Left lung (tissue), 10 donors: ENCODE results near the gene TSPAN32. TPM values are rescaled to one million over a fixed set of nuclear protein-coding genes. Genes with fewer than 3 reads are reported as not detected.

Experiments
- ATAC-seq: fragments of 200-7000 bp; cut with Tn5 transposase; one replicate; pipeline ENCODE4 v1.9.1; 2020; ENCODE audit warnings: moderate library complexity
- DNase-seq, 4 donors: peaks; one replicate each; pipeline ENCODE4 v3.0.0-alpha.2; 2013 to 2020
- H3K27ac ChIP-seq, 2 donors: fragments of 200-600 bp; sonication (generic) in 1 of 2; one replicate each; pipeline versions ENCODE4 v1.5.0 to v1.8.0; 2020 to 2021
- H3K27me3 ChIP-seq, 2 donors: fragments of 200-600 bp; sonication (generic) in 1 of 2; one replicate each; pipeline versions ENCODE4 v1.5.0 to v1.8.0; 2020 to 2021
- H3K36me3 ChIP-seq, 2 donors: fragments of 200-600 bp; sonication (generic) in 1 of 2; one replicate each; pipeline versions ENCODE4 v1.5.0 to v1.8.0; 2020 to 2021
- H3K4me1 ChIP-seq, 2 donors: fragments of 200-600 bp; one replicate each; pipeline ENCODE4 v1.8.0; 2021
- H3K4me3 ChIP-seq, 2 donors: fragments of 200-600 bp; sonication (generic) in 1 of 2; one replicate each; pipeline versions ENCODE4 v1.5.0 to v1.8.0; 2020 to 2021; ENCODE audit warnings: mild to moderate bottlenecking in 1 of 2
- H3K9me3 ChIP-seq, 2 donors: fragments of 200-600 bp; sonication (generic) in 1 of 2; one replicate each; pipeline versions ENCODE4 v1.5.0 to v1.8.0; 2020 to 2021
- intact Hi-C, 2 donors: fragments of 100-400 bp; cut with DNase I; formaldehyde crosslinking; loops; one replicate each; pipeline versions ENCODE4 v1.11.2 to v1.14.2; 2022
- polyA plus RNA-seq, 6 donors: library from polyadenylated mRNA; unstranded; fragments of 120-200 nt; gene quantifications; one replicate each; pipeline ENCODE4 v1.2.1, GENCODE V29; 2013; ENCODE audit not compliant: insufficient read length in 6 of 6
- total RNA-seq, 2 donors: library from RNA; stranded (reverse); fragmentation: NEBNext Ultra II Directional; extraction: Animal tissue kit (Norgen Biotek cat#: 25700); gene quantifications; one replicate each; pipeline ENCODE4 v1.2.1, GENCODE V29; 2021
- TF ChIP-seq, protein P1 (sequence below), 2 donors: fragments of 200-600 bp; sonication (generic) in 1 of 2; IDR thresholded peaks; one replicate each; pipeline versions ENCODE4 v1.5.0 to v1.8.0; 2021; ENCODE audit warnings: antibody characterized with exemption in 2 of 2
- donor health status: DM: no; HTN: yes; CAD: no.
- donor health status: DM: no; HTN: no; CAD: no.

Gene TSPAN32
- total and polyA plus RNA-seq, 8 donors: 3.7 to 6.3 (median 4.2) TPM

GRCh38 chr11:2346586-2347307, 44.9 kb downstream of the TSPAN32 start:
- no peak for ATAC-seq
- H3K9me3 ChIP-seq: peaks cover 0 to 11% of the 10 kb centered on the region in 2 donors
- no peaks in the 10 kb centered on the region for H3K27me3 ChIP-seq
- no peaks in the 10 kb centered on the region for H3K4me1 ChIP-seq
- no peaks in the 10 kb centered on the region for H3K36me3 ChIP-seq
- H3K27ac ChIP-seq: no peak overlapping the region
- intact Hi-C loops: no loop called here
- H3K4me3 ChIP-seq: no peak overlapping the region
- no peak for DNase-seq
- TF ChIP-seq, protein P1, sequence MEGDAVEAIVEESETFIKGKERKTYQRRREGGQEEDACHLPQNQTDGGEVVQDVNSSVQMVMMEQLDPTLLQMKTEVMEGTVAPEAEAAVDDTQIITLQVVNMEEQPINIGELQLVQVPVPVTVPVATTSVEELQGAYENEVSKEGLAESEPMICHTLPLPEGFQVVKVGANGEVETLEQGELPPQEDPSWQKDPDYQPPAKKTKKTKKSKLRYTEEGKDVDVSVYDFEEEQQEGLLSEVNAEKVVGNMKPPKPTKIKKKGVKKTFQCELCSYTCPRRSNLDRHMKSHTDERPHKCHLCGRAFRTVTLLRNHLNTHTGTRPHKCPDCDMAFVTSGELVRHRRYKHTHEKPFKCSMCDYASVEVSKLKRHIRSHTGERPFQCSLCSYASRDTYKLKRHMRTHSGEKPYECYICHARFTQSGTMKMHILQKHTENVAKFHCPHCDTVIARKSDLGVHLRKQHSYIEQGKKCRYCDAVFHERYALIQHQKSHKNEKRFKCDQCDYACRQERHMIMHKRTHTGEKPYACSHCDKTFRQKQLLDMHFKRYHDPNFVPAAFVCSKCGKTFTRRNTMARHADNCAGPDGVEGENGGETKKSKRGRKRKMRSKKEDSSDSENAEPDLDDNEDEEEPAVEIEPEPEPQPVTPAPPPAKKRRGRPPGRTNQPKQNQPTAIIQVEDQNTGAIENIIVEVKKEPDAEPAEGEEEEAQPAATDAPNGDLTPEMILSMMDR (IDR thresholded peaks at IDR 0.05): no peak

GRCh38 chr11:2347308-2347830, 45.6 kb downstream of the TSPAN32 start:
- Histone ChIP-seq H3K27ac (no peak overlapping the region), H3K27me3 (no peaks in the 10 kb centered on the region), H3K9me3 (peaks cover 0 to 11% of the 10 kb centered on the region in 2 donors), H3K36me3 (no peaks in the 10 kb centered on the region), H3K4me3 (no peak overlapping the region), H3K4me1 (no peaks in the 10 kb centered on the region)
- DNase-seq (no peak), ATAC-seq (no peak)
- intact Hi-C loops: no loop called here
- TF ChIP-seq, protein P1 (IDR thresholded peaks at IDR 0.05): no peak

DNA sequence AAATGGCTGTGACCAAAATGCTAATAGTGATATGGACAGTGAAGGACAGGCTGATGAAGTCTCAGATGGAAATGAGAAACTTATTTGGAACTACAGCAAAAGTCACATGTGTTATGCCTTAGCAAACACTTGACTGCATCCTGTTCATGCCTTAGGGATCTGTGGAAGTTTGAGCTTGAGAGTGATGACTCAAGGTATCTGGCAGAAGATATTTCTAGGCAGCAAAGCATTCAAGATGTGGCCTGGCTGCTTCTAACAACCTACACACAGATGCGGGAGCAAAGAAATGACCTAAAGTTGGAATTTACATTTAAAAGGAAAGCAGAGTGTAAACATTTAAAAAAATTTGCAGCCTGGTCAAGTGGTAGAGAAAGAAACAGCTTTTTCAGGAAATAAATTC, 47.2 kb downstream of the TSPAN32 start:
- no peak overlapping the region for H3K4me3 ChIP-seq
- H3K36me3 ChIP-seq: no peaks in the 10 kb centered on the region
- no peaks in the 10 kb centered on the region for H3K27me3 ChIP-seq
- ATAC-seq: no peak
- peaks cover 0 to 11% of the 10 kb centered on the region in 2 donors for H3K9me3 ChIP-seq
- no peak for DNase-seq
- no peak overlapping the region for H3K27ac ChIP-seq
- no peaks in the 10 kb centered on the region for H3K4me1 ChIP-seq
- intact Hi-C loops: no loop called here
- TF ChIP-seq, protein P1 (IDR thresholded peaks at IDR 0.05): no peak

- no peaks in the 10 kb centered on the region for H3K4me1 ChIP-seq
- intact Hi-C loops: no loop called here
- H3K9me3 ChIP-seq: peaks cover 0 to 8% of the 10 kb centered on the region in 2 donors
- no peaks in the 10 kb centered on the region for H3K36me3 ChIP-seq
- no peak overlapping the region for H3K4me3 ChIP-seq
- ATAC-seq (no peak), DNase-seq (no peak)
- H3K27me3 ChIP-seq: no peaks in the 10 kb centered on the region
- TF ChIP-seq, protein P1 (IDR thresholded peaks at IDR 0.05): no peak
- no peak overlapping the region for H3K27ac ChIP-seq
These were observed 49.9 kb downstream of the TSPAN32 start for GRCh38 chr11:2351701-2352100.

- H3K27ac ChIP-seq: no peak overlapping the region
- no peaks in the 10 kb centered on the region for H3K27me3 ChIP-seq
- H3K36me3 ChIP-seq: no peaks in the 10 kb centered on the region
- no peaks in the 10 kb centered on the region for H3K4me1 ChIP-seq
- H3K9me3 ChIP-seq: peaks cover 0 to 8% of the 10 kb centered on the region in 2 donors
- intact Hi-C loops: no loop called here
- TF ChIP-seq, protein P1 (IDR thresholded peaks at IDR 0.05): no peak
- no peak overlapping the region for H3K4me3 ChIP-seq
- DNase-seq (no peak), ATAC-seq (no peak)
These were observed 50.6 kb downstream of the TSPAN32 start for GRCh38 chr11:2352420-2352819.
